HEK293 (cell line): Measurements from ENCODE around the gene TMEM181.

Experiments used
- CTCF ChIA-PET: fragments of 350-600 bp; formaldehyde crosslinking; extraction: SDS; loops from one replicate; lab custom pipeline; 2021; ENCODE audit warnings: antibody characterized with exemption; lab: Yijun Ruan, JAX
- POLR2A ChIA-PET: fragments of 300-600 bp; formaldehyde crosslinking; extraction: SDS; loops from one replicate; lab custom pipeline; 2020; ENCODE audit warnings: antibody characterized with exemption, inconsistent platforms; lab: Yijun Ruan, JAX
- H3K27ac ChIP-seq: fragments of 200-500 bp; sonication (Bioruptor generic); 2 replicates; pipeline ENCODE4 v1.5.1; 2014; ENCODE audit warnings: low read depth, low read length, control low read depth, inconsistent platforms; ENCODE audit errors: extremely low read depth
- H3K36me3 ChIP-seq, 2 experiments: fragments of 200-500 bp in 1 of 2; sonication (Bioruptor generic) in 1 of 2; 1 replicate in 1 of 2; 2 replicates in 1 of 2; pipeline ENCODE4 v1.5.1; 2014 to 2017; ENCODE audit warnings: inconsistent platforms in 2 of 2, low read length in 2 of 2; ENCODE audit not compliant: control insufficient read depth in 2 of 2, insufficient read depth in 1 of 2
- H3K4me1 ChIP-seq: fragments of 200-500 bp; sonication (Bioruptor generic); 2 replicates; pipeline ENCODE4 v1.5.1; 2014; ENCODE audit warnings: mild to moderate bottlenecking, low read length, inconsistent platforms; ENCODE audit not compliant: control insufficient read depth, insufficient read depth
- H3K4me3 ChIP-seq: 2 replicates; pipeline ENCODE4 v1.5.1; 2011; ENCODE audit warnings: low read depth, mild to moderate bottlenecking, control low read depth, low read length, moderate library complexity
- H3K9me3 ChIP-seq: fragments of 200-500 bp; sonication (Bioruptor generic); 2 replicates; pipeline ENCODE4 v1.5.1; 2014; ENCODE audit warnings: low read depth, low read length, inconsistent platforms; ENCODE audit not compliant: control insufficient read depth, insufficient read depth
- ELK4 ChIP-seq: IDR thresholded peaks from 2 replicates; pipeline ENCODE4 v1.6.1; 2011; ENCODE audit warnings: mild to moderate bottlenecking, low read depth, low read length, borderline replicate concordance
- FEZF1 ChIP-seq: fragments of 450-650 bp; formaldehyde crosslinking; IDR thresholded peaks from 2 replicates; pipeline ENCODE4 v1.5.1; 2016; ENCODE audit warnings: missing biosample characterization, missing genetic modification characterization
- KLF16 ChIP-seq: fragments of 450-650 bp; formaldehyde crosslinking; IDR thresholded peaks from 2 replicates; pipeline ENCODE4 v1.5.1; 2017; ENCODE audit warnings: missing biosample characterization, missing genetic modification characterization
- SCRT1 ChIP-seq: fragments of 450-650 bp; formaldehyde crosslinking; IDR thresholded peaks from 2 replicates; pipeline ENCODE4 v1.5.1; 2016; ENCODE audit warnings: missing biosample characterization, missing genetic modification characterization, borderline replicate concordance
- TCF7L2 ChIP-seq: IDR thresholded peaks from 2 replicates; pipeline ENCODE4 v1.6.1; 2011; ENCODE audit warnings: low read depth, mild to moderate bottlenecking, inconsistent platforms, low read length, moderate library complexity, borderline replicate concordance
- TRIM28 ChIP-seq: IDR thresholded peaks from 2 replicates; pipeline ENCODE4 v1.6.1; 2011; ENCODE audit warnings: low read length, control low read depth, borderline replicate concordance
- ZNF138 ChIP-seq: fragments of 450-650 bp; formaldehyde crosslinking; IDR thresholded peaks from 2 replicates; pipeline ENCODE4 v1.5.1; 2016; ENCODE audit warnings: missing biosample characterization, missing genetic modification characterization, borderline replicate concordance
- ZNF174 ChIP-seq: fragments of 450-650 bp; formaldehyde crosslinking; IDR thresholded peaks from 2 replicates; pipeline ENCODE4 v1.5.0; 2017; ENCODE audit warnings: missing biosample characterization, mild to moderate bottlenecking, missing genetic modification characterization
- ZNF302 ChIP-seq: fragments of 450-650 bp; formaldehyde crosslinking; IDR thresholded peaks from 2 replicates; pipeline ENCODE4 v1.5.1; 2016; ENCODE audit warnings: missing biosample characterization, missing genetic modification characterization, low read depth
- ZNF366 ChIP-seq: fragments of 450-650 bp; formaldehyde crosslinking; conservative IDR thresholded peaks from 2 replicates; pipeline ENCODE4 v1.5.1; 2016; ENCODE audit warnings: missing biosample characterization, missing genetic modification characterization
- ZNF391 ChIP-seq: fragments of 450-650 bp; formaldehyde crosslinking; IDR thresholded peaks from 2 replicates; pipeline ENCODE4 v1.5.1; 2016; ENCODE audit warnings: low read depth, missing biosample characterization, missing genetic modification characterization, borderline replicate concordance
- ZNF416 ChIP-seq: fragments of 450-650 bp; formaldehyde crosslinking; IDR thresholded peaks from 2 replicates; pipeline ENCODE4 v1.5.1; 2016; ENCODE audit warnings: missing biosample characterization, missing genetic modification characterization
- ZNF529 ChIP-seq: fragments of 450-650 bp; formaldehyde crosslinking; IDR thresholded peaks from 2 replicates; pipeline ENCODE4 v1.5.1; 2017; ENCODE audit warnings: missing genetic modification characterization, missing biosample characterization; ENCODE audit not compliant: insufficient replicate concordance
- ZNF555 ChIP-seq: fragments of 450-650 bp; formaldehyde crosslinking; conservative IDR thresholded peaks from 2 replicates; pipeline ENCODE4 v1.5.1; 2017; ENCODE audit warnings: missing biosample characterization, mild to moderate bottlenecking, missing genetic modification characterization, inconsistent platforms
- ZNF654 ChIP-seq: fragments of 450-650 bp; formaldehyde crosslinking; IDR thresholded peaks from 2 replicates; pipeline ENCODE4 v1.5.1; 2016; ENCODE audit warnings: low read depth, missing biosample characterization, missing genetic modification characterization
- ZNF701 ChIP-seq: fragments of 450-650 bp; formaldehyde crosslinking; IDR thresholded peaks from 2 replicates; pipeline ENCODE4 v1.5.1; 2016; ENCODE audit warnings: missing biosample characterization, missing genetic modification characterization
- ZNF76 ChIP-seq: fragments of 450-650 bp; formaldehyde crosslinking; IDR thresholded peaks from 2 replicates; pipeline ENCODE4; 2016; ENCODE audit warnings: low read depth, missing biosample characterization, missing genetic modification characterization, borderline replicate concordance
- ZNF777 ChIP-seq: fragments of 450-650 bp; formaldehyde crosslinking; IDR thresholded peaks from 2 replicates; pipeline ENCODE4 v1.5.1; 2017; ENCODE audit warnings: missing biosample characterization, missing genetic modification characterization, borderline replicate concordance
- ZNF830 ChIP-seq: fragments of 450-650 bp; IDR thresholded peaks from 2 replicates; pipeline ENCODE4 v1.5.0; 2018; ENCODE audit warnings: missing biosample characterization, missing genetic modification characterization, low read depth, mild to moderate bottlenecking, moderate library complexity
- ZSCAN18 ChIP-seq: fragments of 450-650 bp; formaldehyde crosslinking; IDR thresholded peaks from 2 replicates; pipeline ENCODE4 v1.5.1; 2016; ENCODE audit warnings: missing biosample characterization, missing genetic modification characterization
- ZSCAN30 ChIP-seq: fragments of 450-650 bp; IDR thresholded peaks from 2 replicates; pipeline ENCODE4 v1.5.1; 2018; ENCODE audit warnings: missing biosample characterization, mild to moderate bottlenecking, missing genetic modification characterization, moderate library complexity
- ZSCAN4 ChIP-seq: fragments of 450-650 bp; formaldehyde crosslinking; IDR thresholded peaks from 2 replicates; pipeline ENCODE4 v1.5.1; 2017; ENCODE audit warnings: missing biosample characterization, missing genetic modification characterization

Gene TMEM181

GRCh38 chr6:158595223-158595622 lies 35.3 kb downstream of the TMEM181 start:
- POLR2A ChIA-PET: no interaction called here
- H3K4me1 ChIP-seq: no peaks in the 10 kb centered on the region
- no peak for TF ChIP-seq ZNF366 (tag by site-specific recombination)
- TF ChIP-seq SCRT1: no peak
- no peak for TF ChIP-seq KLF16 (tag by site-specific recombination)
- TF ChIP-seq ZSCAN30 (tag by site-specific recombination): no peak
- no peak for TF ChIP-seq ELK4
- TF ChIP-seq ZNF555: no peak
- no peak for TF ChIP-seq ZNF174 (tag by site-specific recombination)
- TF ChIP-seq ZNF416 (tag by site-specific recombination): no peak
- no peak for TF ChIP-seq ZNF529 (tag by site-specific recombination)
- TF ChIP-seq ZSCAN18: no peak
- no peak for TF ChIP-seq ZNF138 (tag by site-specific recombination)
- no peak for TF ChIP-seq ZNF76
- no peak for TF ChIP-seq TCF7L2
- TF ChIP-seq FEZF1 (tag by site-specific recombination): no peak
- TF ChIP-seq ZSCAN4: no peak
- no peak overlapping the region for H3K4me3 ChIP-seq
- H3K36me3 ChIP-seq: peaks cover 11 to 88% of the 10 kb centered on the region in 2 experiments; a peak in 2 of 3 replicates
- H3K27ac ChIP-seq: no peak overlapping the region
- no peaks in the 10 kb centered on the region for H3K9me3 ChIP-seq
- CTCF ChIA-PET: interaction anchor here (0.7 to 1.6 kb wide), 6 partner anchors 10 to 381 kb away, joined by 4 to 8 read pairs (median 6); no protein-coding TSS in a partner anchor

GRCh38 chr6:158596861-158597260 lies 37.0 kb downstream of the TMEM181 start:
- no peaks in the 10 kb centered on the region for H3K4me1 ChIP-seq
- POLR2A ChIA-PET: no interaction called here
- H3K9me3 ChIP-seq: no peaks in the 10 kb centered on the region
- H3K4me3 ChIP-seq: no peak overlapping the region
- CTCF ChIA-PET: interaction anchor here (0.7 to 1.6 kb wide), 4 partner anchors 8 to 383 kb away, joined by 3 to 7 read pairs (median 4); no protein-coding TSS in a partner anchor
- TF ChIP-seq ZNF830 (tag by site-specific recombination): no peak
- no peak for TF ChIP-seq ZNF302 (tag by site-specific recombination)
- TF ChIP-seq ZNF654: no peak
- no peak for TF ChIP-seq ZNF391
- no peak for TF ChIP-seq ZNF777
- no peak for TF ChIP-seq TRIM28
- no peak for TF ChIP-seq ZNF701 (tag by site-specific recombination)
- H3K36me3 ChIP-seq: peaks cover 11 to 75% of the 10 kb centered on the region in 2 experiments; a peak in 2 of 3 replicates
- H3K27ac ChIP-seq: no peak overlapping the region
